Thymus (tissue), 11 donors: ENCODE measurements around the gene NT5DC3. TPM values are rescaled to one million over a fixed set of nuclear protein-coding genes. Genes with fewer than 3 reads are reported as not detected.

Experiments used
- DNase-seq, 9 donors: peaks; one replicate each; pipeline ENCODE4 v3.0.0-alpha.2; 2013; ENCODE audit warnings: low spot score in 9 of 9, low read depth in 6 of 9, missing footprints in 1 of 9
- H3K27ac ChIP-seq, 2 donors: one replicate each; pipeline ENCODE4 v1.5.1; 2013; ENCODE audit warnings: control low read depth in 1 of 2, low read depth in 1 of 2, low read length in 1 of 2, mild to moderate bottlenecking in 1 of 2, moderate library complexity in 1 of 2
- H3K27me3 ChIP-seq, 2 donors: one replicate each; pipeline ENCODE4 v1.5.1; 2013; ENCODE audit warnings: low read length in 1 of 2; ENCODE audit not compliant: control insufficient read depth in 2 of 2, insufficient read depth in 1 of 2
- H3K36me3 ChIP-seq, 2 donors: one replicate each; pipeline ENCODE4 v1.5.1; 2013; ENCODE audit warnings: low read length in 1 of 2, mild to moderate bottlenecking in 1 of 2, moderate library complexity in 1 of 2; ENCODE audit not compliant: control insufficient read depth in 2 of 2, insufficient read depth in 2 of 2
- H3K4me1 ChIP-seq, 2 donors: one replicate each; pipeline ENCODE4 v1.5.1; 2013; ENCODE audit warnings: low read length in 2 of 2; ENCODE audit not compliant: control insufficient read depth in 2 of 2, insufficient read depth in 2 of 2
- H3K4me3 ChIP-seq, 2 donors: one replicate each; pipeline ENCODE4 v1.5.1; 2013; ENCODE audit warnings: low read length in 2 of 2, control low read depth in 1 of 2, mild to moderate bottlenecking in 1 of 2
- H3K9me3 ChIP-seq, 2 donors: one replicate each; pipeline ENCODE4 v1.5.1; 2013; ENCODE audit warnings: low read length in 1 of 2, mild to moderate bottlenecking in 1 of 2; ENCODE audit not compliant: control insufficient read depth in 2 of 2, insufficient read depth in 1 of 2
- WGBS: extraction: QIAGEN DNeasy Blood & Tissue Kit; methylation state at CpG from one replicate; pipeline ENCODE4 v1.1.7; 2013; 5-methylcytosine and 5-hydroxymethylcytosine counted together
- polyA plus RNA-seq: library from polyadenylated mRNA; stranded (reverse); fragments of 200-250 nt; gene quantifications from one replicate; pipeline ENCODE4 v1.2.3, GENCODE V29; 2013
- total RNA-seq: library from RNA; stranded (reverse); fragments of 120-200 nt; gene quantifications from one replicate; pipeline ENCODE4 v1.2.4, GENCODE V29; 2013
- donor health status: healthy.

Gene NT5DC3
- total and polyA plus RNA-seq, 2 donors = 1.6 to 2.1 TPM

GRCh38 chr12:103829092-103829491 lies 11.9 kb downstream of the NT5DC3 start:
- H3K9me3 ChIP-seq = no peaks in the 10 kb centered on the region
- H3K4me3 ChIP-seq = no peak overlapping the region
- H3K36me3 ChIP-seq = no peaks in the 10 kb centered on the region
- no peaks in the 10 kb centered on the region for H3K4me1 ChIP-seq
- H3K27ac ChIP-seq = no peak overlapping the region
- H3K27me3 ChIP-seq = no peaks in the 10 kb centered on the region
- DNase-seq = no peak

GRCh38 chr12:103827911-103828391 lies 13.1 kb downstream of the NT5DC3 start:
- Histone ChIP-seq H3K27ac (no peak overlapping the region), H3K36me3 (no peaks in the 10 kb centered on the region), H3K27me3 (no peaks in the 10 kb centered on the region), H3K4me1 (no peaks in the 10 kb centered on the region), H3K4me3 (no peak overlapping the region), H3K9me3 (no peaks in the 10 kb centered on the region)
- WGBS = 57% methylated on average over 2 of the region's 2 CpGs
- no peak for DNase-seq

GRCh38 chr12:103824845-103825244 lies 16.2 kb downstream of the NT5DC3 start:
- H3K4me1 ChIP-seq = no peaks in the 10 kb centered on the region
- no peak for DNase-seq
- H3K27me3 ChIP-seq = no peaks in the 10 kb centered on the region
- no peaks in the 10 kb centered on the region for H3K36me3 ChIP-seq
- no peak overlapping the region for H3K4me3 ChIP-seq
- no peak overlapping the region for H3K27ac ChIP-seq
- WGBS = 98% methylated on average over 3 of the region's 3 CpGs
- peaks cover 1 to 5% of the 10 kb centered on the region in 2 donors for H3K9me3 ChIP-seq

- Histone ChIP-seq H3K9me3 (peaks cover 1 to 5% of the 10 kb centered on the region in 2 donors), H3K27me3 (no peaks in the 10 kb centered on the region), H3K36me3 (no peaks in the 10 kb centered on the region), H3K27ac (no peak overlapping the region), H3K4me1 (no peaks in the 10 kb centered on the region), H3K4me3 (no peak overlapping the region)
- DNase-seq = no peak
- 95% methylated on average over 3 of the region's 3 CpGs for WGBS
These were observed 16.7 kb downstream of the NT5DC3 start for GRCh38 chr12:103824290-103824689.

DNA sequence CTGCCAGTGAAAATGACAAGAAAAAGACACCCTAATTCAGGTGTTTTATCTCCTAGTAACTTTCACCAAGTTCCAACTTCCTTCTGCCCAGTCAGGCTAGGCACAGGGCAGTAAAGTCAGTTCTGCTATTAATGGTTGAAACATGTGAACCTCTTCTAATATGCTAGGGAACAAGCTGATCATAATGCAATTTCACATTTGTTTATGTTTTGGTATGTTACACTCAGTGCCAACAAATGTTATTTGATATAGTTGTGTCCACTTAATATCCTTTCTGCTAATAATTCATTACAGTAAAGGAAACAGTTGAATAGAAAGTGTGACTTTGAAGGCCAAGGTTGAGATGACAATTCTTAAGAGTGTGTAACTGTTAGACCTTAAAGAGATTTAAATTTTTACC lies 17.2 kb downstream of the NT5DC3 start:
- H3K9me3 ChIP-seq = peaks cover 1 to 5% of the 10 kb centered on the region in 2 donors
- no peak overlapping the region for H3K27ac ChIP-seq
- H3K4me3 ChIP-seq = no peak overlapping the region
- H3K36me3 ChIP-seq = no peaks in the 10 kb centered on the region
- H3K27me3 ChIP-seq = no peaks in the 10 kb centered on the region
- no peaks in the 10 kb centered on the region for H3K4me1 ChIP-seq
- no peak for DNase-seq

DNA sequence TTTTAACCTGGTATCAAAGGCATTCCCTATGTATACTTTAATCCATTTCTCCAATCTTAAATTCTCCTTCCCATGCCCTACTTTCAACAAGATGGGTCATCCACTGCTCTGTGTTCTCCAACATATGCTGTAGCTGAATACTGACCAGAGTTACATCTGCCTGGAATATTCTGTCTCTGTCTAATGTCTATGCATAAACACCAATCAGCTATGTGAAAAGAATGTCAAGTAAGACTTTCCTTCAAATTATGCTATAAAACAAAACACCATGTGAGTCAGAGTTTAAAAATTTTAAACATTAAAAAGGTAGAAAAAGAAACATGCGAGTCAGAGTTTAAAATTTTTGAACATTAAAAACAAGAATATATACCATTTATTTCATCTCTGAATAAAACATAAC lies 19.3 kb downstream of the NT5DC3 start:
- Histone ChIP-seq H3K36me3 (no peaks in the 10 kb centered on the region), H3K27me3 (no peaks in the 10 kb centered on the region), H3K4me3 (no peak overlapping the region), H3K9me3 (peaks cover 1 to 5% of the 10 kb centered on the region in 2 donors), H3K27ac (no peak overlapping the region), H3K4me1 (no peaks in the 10 kb centered on the region)
- DNase-seq = no peak
- 99% methylated on average over 1 of the region's 1 CpG for WGBS

- H3K4me1 ChIP-seq = no peaks in the 10 kb centered on the region
- H3K27ac ChIP-seq = no peak overlapping the region
- no peak overlapping the region for H3K4me3 ChIP-seq
- WGBS = 92% methylated on average over 3 of the region's 3 CpGs
- no peaks in the 10 kb centered on the region for H3K27me3 ChIP-seq
- peaks cover 1 to 5% of the 10 kb centered on the region in 2 donors for H3K9me3 ChIP-seq
- DNase-seq = no peak
- no peaks in the 10 kb centered on the region for H3K36me3 ChIP-seq
These were observed 20.0 kb downstream of the NT5DC3 start for GRCh38 chr12:103820881-103821489.

DNA sequence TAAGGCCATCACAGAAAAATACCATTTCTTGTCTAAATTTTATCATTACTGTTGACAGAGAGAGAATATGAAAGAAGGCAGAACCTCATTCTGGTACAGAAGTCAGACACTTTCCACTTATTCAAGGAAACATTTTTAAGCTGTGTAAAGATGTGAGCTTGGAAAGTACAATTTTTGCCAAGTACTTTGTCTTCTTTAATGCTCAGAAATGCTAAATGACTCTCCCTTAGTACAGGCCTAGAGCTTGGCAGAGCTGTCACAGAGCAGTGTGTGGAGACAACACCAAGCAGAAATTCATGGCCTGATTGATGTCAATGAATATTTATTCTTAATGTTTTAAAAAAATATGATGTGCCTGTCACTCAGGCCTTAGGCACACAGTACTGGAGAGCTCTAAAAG lies 20.7 kb downstream of the NT5DC3 start:
- no peak overlapping the region for H3K27ac ChIP-seq

GRCh38 chr12:103819892-103820291 lies 21.1 kb downstream of the NT5DC3 start:
- DNase-seq = no peak
- Histone ChIP-seq H3K4me3 (no peak overlapping the region), H3K36me3 (no peaks in the 10 kb centered on the region), H3K9me3 (peaks cover 1 to 5% of the 10 kb centered on the region in 2 donors), H3K27ac (no peak overlapping the region), H3K27me3 (no peaks in the 10 kb centered on the region), H3K4me1 (no peaks in the 10 kb centered on the region)
- WGBS = 93% methylated on average over 2 of the region's 2 CpGs

More for the DNA sequence above, 20.7 kb downstream of the NT5DC3 start:
- DNase-seq = no peak
- Histone ChIP-seq H3K36me3 (no peaks in the 10 kb centered on the region), H3K4me1 (no peaks in the 10 kb centered on the region), H3K9me3 (peaks cover 1 to 5% of the 10 kb centered on the region in 2 donors), H3K27me3 (no peaks in the 10 kb centered on the region), H3K4me3 (no peak overlapping the region)
